Neural progenitor cell (in vitro differentiated cells): ENCODE data around the gene PAXIP1.

ENCODE experiments used
- CTCF ChIP-seq: fragments of 200-600 bp; sonication (generic); IDR thresholded peaks from 2 replicates; pipeline ENCODE4 v1.5.1; 2017; ENCODE audit warnings: antibody characterized with exemption, mild to moderate bottlenecking
- EZH2 ChIP-seq: fragments of 200-600 bp; sonication (generic); IDR thresholded peaks from 2 replicates; pipeline ENCODE4 v1.6.1; 2017; ENCODE audit warnings: antibody characterized with exemption, mild to moderate bottlenecking, moderate library complexity
- EZH2phosphoT487 ChIP-seq: fragments of 200-600 bp; sonication (generic); IDR thresholded peaks from 2 replicates; pipeline ENCODE4 v1.6.1; 2017; ENCODE audit warnings: antibody characterized with exemption

- no peak for TF ChIP-seq CTCF
- TF ChIP-seq EZH2: no peak
- TF ChIP-seq EZH2phosphoT487: no peak
Measured at GRCh38 chr7:154977250-154977649, 25.7 kb downstream of the PAXIP1 start.
